K562 (cell line): ENCODE results near the gene HLA-DRB5. TPM values are rescaled to one million over a fixed set of nuclear protein-coding genes. Genes with fewer than 3 reads are reported as not detected.
A peak's percentile ranks its signal among the peaks of the same experiment; 100 is the strongest.

ENCODE experiments used
- ATAC-seq: fragments of 200-7000 bp; cut with Tn5 transposase; 3 replicates; pipeline ENCODE4 v1.9.1; 2020; ENCODE audit warnings: moderate library complexity
- BruUV-seq: library from RNA; stranded (reverse); fragments of 400-500 nt; replicated peaks from 2 replicates; lab custom pipeline; 2021; lab: Mats Ljungman, UMichigan
- CTCF ChIA-PET: fragments of 300-600 bp; formaldehyde crosslinking; extraction: SDS; loops from one replicate; lab custom pipeline; 2021; ENCODE audit warnings: low intra/inter-chr PET ratio; lab: Yijun Ruan, JAX
- POLR2A ChIA-PET: fragments of 300-600, 350-650 bp; sonication (Branson Sonifier 250); formaldehyde crosslinking; extraction: SDS; loops from one replicate; lab custom pipeline; 2021; ENCODE audit warnings: antibody characterized with exemption, inconsistent platforms; lab: Yijun Ruan, JAX
- DNase-seq, 4 experiments: peaks; one replicate each; pipeline versions ENCODE4 v3.0.0 to v3.0.0-alpha.2; 2011 to 2018; ENCODE audit warnings: low spot score in 3 of 4, mixed read lengths in 3 of 4; ENCODE audit errors: extremely low read depth in 1 of 4
- FAIRE-seq: peaks from 2 replicates; lab custom pipeline; 2011; peaks lifted over from hg19 to GRCh38; lab: Jason Lieb, UNC
- H2AFZ ChIP-seq: 2 replicates; pipeline ENCODE4 v1.6.0; 2011; ENCODE audit warnings: low read depth, low read length, control low read depth, inconsistent platforms
- H3K27ac ChIP-seq: fragments of 200-600 bp; 3 replicates; pipeline ENCODE4 v1.8.0; 2011; ENCODE audit warnings: low read depth, mild to moderate bottlenecking, control low read depth, inconsistent platforms, low read length, moderate library complexity, mixed read lengths; ENCODE audit errors: extremely low read depth
- H3K27me3 ChIP-seq, 2 experiments: fragments of 300-600 bp in 1 of 2; 2 replicates in 1 of 2; 3 replicates in 1 of 2; pipeline versions ENCODE4 v1.6.0 to v1.8.0; 2011; ENCODE audit warnings: inconsistent platforms in 2 of 2, low read length in 2 of 2, mild to moderate bottlenecking in 1 of 2, mixed read lengths in 1 of 2, moderate library complexity in 1 of 2; ENCODE audit not compliant: control insufficient read depth in 2 of 2, insufficient read depth in 2 of 2
- H3K36me3 ChIP-seq: fragments of 300-600 bp; 3 replicates; pipeline ENCODE4 v1.8.0; 2011; ENCODE audit warnings: mild to moderate bottlenecking, low read length, inconsistent platforms; ENCODE audit not compliant: control insufficient read depth, insufficient read depth
- H3K4me1 ChIP-seq, 2 experiments: fragments of 200-600 bp in 1 of 2; replicated peaks in 1 of 2; 2 replicates in 1 of 2; 3 replicates in 1 of 2; pipeline versions ENCODE4 v1.5.1 to v1.8.0; 2011; ENCODE audit warnings: inconsistent platforms in 2 of 2, low read length in 2 of 2, mild to moderate bottlenecking in 1 of 2, mixed read lengths in 1 of 2, moderate library complexity in 1 of 2; ENCODE audit not compliant: control insufficient read depth in 2 of 2, insufficient read depth in 2 of 2
- H3K4me2 ChIP-seq: 2 replicates; pipeline ENCODE4 v1.6.1; 2011; ENCODE audit warnings: low read length, control low read depth, inconsistent platforms, mixed read lengths; ENCODE audit not compliant: insufficient read depth
- H3K4me3 ChIP-seq: fragments of 200-600 bp; sonication (generic), shearing (Covaris generic); 2 replicates; pipeline ENCODE4 v1.5.1; 2016; ENCODE audit warnings: control low read depth, inconsistent platforms
- H3K79me2 ChIP-seq: fragments of 200-600 bp; 3 replicates; pipeline ENCODE4 v1.8.0; 2011; ENCODE audit warnings: low read length, inconsistent platforms; ENCODE audit not compliant: control insufficient read depth, insufficient read depth
- H3K9ac ChIP-seq, 2 experiments: 2 replicates each; pipeline versions ENCODE4 v1.6.0 to v1.6.1; 2011; ENCODE audit warnings: low read depth in 2 of 2, low read length in 2 of 2, control low read depth in 1 of 2, inconsistent platforms in 1 of 2, mild to moderate bottlenecking in 1 of 2, mixed read lengths in 1 of 2; ENCODE audit not compliant: insufficient read depth in 1 of 2
- H3K9me1 ChIP-seq: one replicate; pipeline ENCODE4 v1.6.0; 2011; ENCODE audit warnings: inconsistent platforms, mild to moderate bottlenecking, low read length, moderate library complexity; ENCODE audit not compliant: control insufficient read depth, insufficient read depth
- H3K9me3 ChIP-seq: replicated peaks from 2 replicates; pipeline ENCODE4 v1.5.1; 2011; ENCODE audit warnings: low read depth, low read length, inconsistent platforms; ENCODE audit not compliant: control insufficient read depth, insufficient read depth
- H4K20me1 ChIP-seq: replicated peaks from 2 replicates; pipeline ENCODE4 v1.6.1; 2011; ENCODE audit warnings: low read length, inconsistent platforms, mixed read lengths; ENCODE audit not compliant: control insufficient read depth, insufficient read depth
- DPF2 ChIP-seq: fragments of 450-650 bp; IDR thresholded peaks from 2 replicates; pipeline ENCODE4 v1.6.1; 2016
- SNIP1 ChIP-seq: fragments of 450-650 bp; IDR thresholded peaks from 2 replicates; pipeline ENCODE4 v1.7.1; 2017; ENCODE audit warnings: low read depth, mild to moderate bottlenecking
- ZNF318 ChIP-seq, 2 experiments: fragments of 450-650 bp; IDR thresholded peaks; 2 replicates each; pipeline ENCODE4 v1.6.1; 2016; ENCODE audit warnings: mild to moderate bottlenecking in 2 of 2, borderline replicate concordance in 1 of 2, low read depth in 1 of 2, moderate library complexity in 1 of 2
- WGBS: fragments of 100-300 bp; shearing (Covaris generic); methylation state at CpG from one replicate; pipeline ENCODE4 v1.1.6; 2016; ENCODE audit warnings: low coverage, mixed read lengths; ENCODE audit not compliant: insufficient coverage; ENCODE audit errors: missing lambda C conversion rate; 5-methylcytosine and 5-hydroxymethylcytosine counted together
- in situ Hi-C: fragments of 300-500 bp; cut with MboI; formaldehyde crosslinking; loops from 4 replicates; pipeline ENCODE4 v1.15.0; 2018; ENCODE audit warnings: inconsistent platforms, mixed read lengths
- intact Hi-C: fragments of 100-400 bp; cut with micrococcal nuclease; formaldehyde crosslinking; loops from 2 replicates; pipeline ENCODE4 v1.14.2; 2022
- polyA plus RNA-seq, 8 experiments: library from polyadenylated mRNA; depleted of rRNA in 4 of 8; stranded (reverse) in 5 of 8; unstranded in 3 of 8; fragments of >200 nt; fragmentation: Nextera tagmentation in 2 of 8; fragmentation: Illumina TruSeq in 1 of 8; extraction: Ambion mirVana in 2 of 8; extraction: Trizol in 1 of 8; gene quantifications; 2 replicates each; pipeline versions ENCODE4 v1.2.1 to v1.2.3, GENCODE V29; 2011 to 2014; ENCODE audit warnings: inconsistent platforms in 1 of 8, missing spikeins in 1 of 8
- total RNA-seq, 7 experiments: library from RNA; depleted of rRNA in 6 of 7; stranded (reverse); fragments of >200 nt in 6 of 7; fragmentation: Illumina TruSeq in 2 of 7; extraction: Trizol in 2 of 7; gene quantifications; 2 replicates each; pipeline versions ENCODE4 v1.2.1 to v1.2.3, GENCODE V29; 2011 to 2021; ENCODE audit warnings: low replicate concordance in 1 of 7

HLA-DRB5 gene
- total and polyA plus RNA-seq, 9 of the 15 experiments (the other 6 are each of a cell fraction or from before 2014, with no cell fraction given) = not detected

- Histone ChIP-seq H3K36me3 (no peaks in the 10 kb centered on the region), H3K4me1 (peaks cover 0 to 5% of the 10 kb centered on the region in 2 experiments; a peak in 1 of 5 replicates), H3K4me3 (no peak overlapping the region), H3K4me2 (no peak overlapping the region), H3K9ac (0 out of 4 replicates have a peak overlapping the region, but pooled peaks of 1 of the 2 experiments have one; percentile 33), H3K79me2 (no peaks in the 10 kb centered on the region), H4K20me1 (no peaks in the 10 kb centered on the region), H2AFZ (no peak overlapping the region), H3K27me3 (peaks cover 2 to 12% of the 10 kb centered on the region in 2 experiments; a peak in 2 of 5 replicates), H3K9me3 (no peaks in the 10 kb centered on the region), H3K9me1 (no peaks in the 10 kb centered on the region), H3K27ac (no peak overlapping the region)
- BruUV-seq = no TSS peak
- ChIA-PET POLR2A (no interaction called here), CTCF (no interaction called here)
- intact Hi-C loops = loop anchor here (10.0 kb wide), 1 partner anchor 90 kb away; no protein-coding TSS in a partner anchor
- DNase-seq = peak in 1 of 4 experiments; percentile 5
- in situ Hi-C loops = loop anchor here (5.0 kb wide), 1 partner anchor 83 kb away; no protein-coding TSS in a partner anchor
- TF ChIP-seq DPF2 (no peak), SNIP1 (no peak), ZNF318 (IDR thresholded peaks at IDR 0.05; ENCODE audit: borderline replicate concordance in 1 of 2, low read depth in 1 of 2) (no peak)
- WGBS = 3% methylated on average over 4 of the region's 4 CpGs
- no peak for ATAC-seq
- no peak for FAIRE-seq
Measured at GRCh38 chr6:32484614-32484998, 45.5 kb downstream of the HLA-DRB5 start.
